K562 treated with DMSO at 1 percent for 4 hours (cell line): Measurements from ENCODE around the gene NT5DC4. TPM values are rescaled to one million over a fixed set of nuclear protein-coding genes. Genes with fewer than 3 reads are reported as not detected.

Experiments
- total RNA-seq: library from RNA; unstranded; fragments of 300-600 nt; gene quantifications from 2 replicates; pipeline ENCODE4 v1.2.3, GENCODE V29; 2022; ENCODE audit not compliant: insufficient read depth

Gene NT5DC4
- total RNA-seq: not detected in 2 replicates

GRCh38 chr2:112720785-112721184, at the start of gene NT5DC4:
TSS of gene NT5DC4 (plus strand) at chr2:112721020. CDS start at chr2:112721080, 60 bp downstream.

DNA sequence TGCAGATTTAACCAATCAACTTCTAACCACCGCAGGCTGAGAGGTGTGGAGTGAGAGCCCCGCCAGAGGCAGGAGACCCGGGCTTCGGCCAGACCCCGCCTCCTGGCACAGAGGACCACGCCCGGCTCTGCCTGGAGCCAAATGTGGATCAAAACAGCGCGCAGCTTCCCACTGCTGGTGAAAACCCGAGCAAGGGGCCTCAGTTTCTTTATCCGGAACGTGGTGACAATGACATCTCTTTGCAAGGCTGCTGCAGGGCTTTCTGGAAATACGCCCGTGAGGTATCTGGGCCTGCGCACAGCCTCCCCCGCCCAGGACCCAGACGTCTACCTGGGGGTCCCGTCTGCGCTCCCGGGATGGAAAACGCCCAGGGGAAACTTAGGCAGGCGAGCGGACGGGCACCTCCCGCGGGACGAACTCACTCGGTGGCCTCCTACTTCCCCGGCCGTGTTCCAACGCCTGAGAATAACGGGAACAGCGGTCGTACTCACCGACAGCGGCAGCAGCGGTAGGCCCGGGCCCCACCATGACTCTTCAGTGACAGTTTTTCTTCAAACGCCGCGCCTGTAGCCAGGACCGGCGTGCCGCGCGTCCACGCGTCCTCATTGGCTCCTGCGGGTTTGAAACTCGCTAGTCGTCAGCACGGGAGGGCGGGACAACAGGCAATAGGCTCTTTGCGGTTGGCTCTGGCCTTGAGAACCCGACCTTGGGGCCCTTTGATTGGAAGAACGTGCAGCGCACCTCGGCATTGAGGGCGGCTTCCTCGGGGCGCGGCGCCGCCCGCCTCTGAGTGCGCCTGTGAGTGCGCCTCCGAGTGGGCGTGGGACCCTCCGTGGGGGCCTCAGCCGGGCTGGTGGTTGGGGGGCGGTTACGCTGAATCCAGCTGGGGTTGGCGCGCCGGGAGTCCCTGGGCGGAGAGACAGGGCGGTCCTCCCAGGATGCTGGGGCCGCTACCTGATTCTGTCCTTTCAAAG, 43.5 kb downstream of the NT5DC4 start, which contains the start of gene CKAP2L:
CKAP2L (minus strand) TSS at position 539 of the 974 bp plus-strand sequence; CDS start at position 528, 11 bp downstream.

DNA sequence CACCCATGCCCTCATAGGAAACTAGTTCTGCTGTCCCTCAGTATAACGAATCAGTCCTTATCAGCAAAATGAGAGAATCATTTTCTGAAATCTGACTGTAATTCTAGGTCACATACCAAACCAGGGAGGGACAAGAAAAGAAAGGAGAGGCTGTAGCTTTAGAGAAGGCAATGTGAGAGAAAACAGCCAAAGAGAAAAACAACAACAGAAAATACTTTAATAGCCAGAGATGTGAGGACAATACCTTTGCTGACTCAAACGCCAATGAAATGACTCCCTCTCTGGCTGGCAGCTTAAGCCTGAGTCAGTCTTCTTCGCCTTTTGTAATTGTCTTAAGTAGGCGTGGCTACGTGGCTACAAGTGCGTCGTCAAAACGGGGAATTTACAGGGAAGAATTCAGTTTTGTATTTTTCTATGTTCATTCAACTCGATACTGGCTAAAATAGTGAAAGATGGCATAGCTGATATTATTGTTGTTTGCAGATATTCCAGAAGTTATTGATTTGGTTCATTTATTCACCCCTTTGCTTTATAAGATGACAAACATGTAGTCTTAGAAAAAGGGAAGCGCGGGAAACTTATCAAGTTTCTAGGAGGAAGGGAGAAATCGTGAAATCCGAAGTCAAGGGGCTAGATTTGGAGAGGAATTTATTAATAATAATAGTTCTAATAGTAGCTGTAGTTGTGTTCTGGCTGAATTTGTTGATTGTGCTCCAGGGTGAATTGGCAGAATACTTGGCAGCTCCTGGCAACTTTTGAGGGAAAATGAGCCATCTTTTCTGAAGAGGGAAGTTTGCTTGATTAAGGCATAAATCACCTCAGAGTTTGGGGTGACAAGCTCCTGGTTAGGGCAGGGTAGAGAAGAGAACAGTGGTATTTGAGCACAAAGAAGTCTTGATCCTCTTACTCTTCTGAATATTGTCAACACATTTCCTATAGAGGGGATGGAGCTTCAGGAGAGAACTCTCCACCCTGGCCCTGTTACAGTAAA, 63.7 kb downstream of the NT5DC4 start, which contains the start of gene IL1A:
IL1A (minus strand) TSS at position 295 of the 991 bp plus-strand sequence. CDS start 723 bp downstream, outside the sequence.

Other genes starting within 250 kb of the NT5DC4 start
- 13.7 and 15.8 TPM in 2 replicates for gene TTL, start 238.9 kb upstream of the NT5DC4 start, total RNA-seq
- gene POLR1B, start 178.6 kb upstream of the NT5DC4 start, total RNA-seq: 5.1 and 5.4 TPM in 2 replicates
- gene CHCHD5, start 136.4 kb upstream of the NT5DC4 start, total RNA-seq: 43.9 and 68.5 TPM in 2 replicates
- gene SLC20A1, start 75.1 kb upstream of the NT5DC4 start, total RNA-seq: 39.8 and 61.4 TPM in 2 replicates
- 12.0 and 13.5 TPM in 2 replicates for gene CKAP2L, start 43.6 kb downstream of the NT5DC4 start, total RNA-seq
- gene IL1A, start 63.5 kb downstream of the NT5DC4 start, total RNA-seq: 0.58 and 0.81 TPM in 2 replicates
- not detected in 2 replicates for gene IL1B, start 115.8 kb downstream of the NT5DC4 start, total RNA-seq
- gene IL37, start 190.1 kb downstream of the NT5DC4 start, total RNA-seq: not detected in 2 replicates